K562 (cell line): ENCODE data around the gene C1QTNF9B.

Experiments used
- CCAR2 ChIP-seq: fragments of 200-400 bp; formaldehyde crosslinking; IDR thresholded peaks from 2 replicates; pipeline ENCODE4 v1.6.1; 2017; ENCODE audit warnings: mild to moderate bottlenecking, low read depth, low read length
- CREBBP ChIP-seq: IDR thresholded peaks from one replicate; pipeline ENCODE4 v1.6.1; 2012; ENCODE audit warnings: low read depth, mild to moderate bottlenecking, control low read depth, inconsistent platforms, low read length
- CTCF ChIP-seq, 3 experiments: IDR thresholded peaks in 2 of 3; conservative IDR thresholded peaks in 1 of 3; 2 replicates each; pipeline ENCODE4 v1.5.1; 2011 to 2012; ENCODE audit warnings: low read length in 3 of 3, mild to moderate bottlenecking in 3 of 3, control low read depth in 2 of 3, improper control_type of control experiment in 1 of 3, inconsistent platforms in 1 of 3, low read depth in 1 of 3, mixed read lengths in 1 of 3, moderate library complexity in 1 of 3; ENCODE audit not compliant: insufficient read depth in 2 of 3
- SIN3A ChIP-seq, 2 experiments: fragments of 150-350 bp in 1 of 2; IDR thresholded peaks; 2 replicates each; pipeline ENCODE4 v1.6.1; 2011 to 2016; ENCODE audit warnings: borderline replicate concordance in 2 of 2, low read depth in 2 of 2, low read length in 2 of 2, mild to moderate bottlenecking in 2 of 2, moderate library complexity in 2 of 2; ENCODE audit not compliant: control insufficient read depth in 1 of 2
- TCF7L2 ChIP-seq: fragments of 150-350 bp; IDR thresholded peaks from 2 replicates; pipeline ENCODE4 v1.6.1; 2016; ENCODE audit warnings: low read depth, mild to moderate bottlenecking, low read length, moderate library complexity

DNA sequence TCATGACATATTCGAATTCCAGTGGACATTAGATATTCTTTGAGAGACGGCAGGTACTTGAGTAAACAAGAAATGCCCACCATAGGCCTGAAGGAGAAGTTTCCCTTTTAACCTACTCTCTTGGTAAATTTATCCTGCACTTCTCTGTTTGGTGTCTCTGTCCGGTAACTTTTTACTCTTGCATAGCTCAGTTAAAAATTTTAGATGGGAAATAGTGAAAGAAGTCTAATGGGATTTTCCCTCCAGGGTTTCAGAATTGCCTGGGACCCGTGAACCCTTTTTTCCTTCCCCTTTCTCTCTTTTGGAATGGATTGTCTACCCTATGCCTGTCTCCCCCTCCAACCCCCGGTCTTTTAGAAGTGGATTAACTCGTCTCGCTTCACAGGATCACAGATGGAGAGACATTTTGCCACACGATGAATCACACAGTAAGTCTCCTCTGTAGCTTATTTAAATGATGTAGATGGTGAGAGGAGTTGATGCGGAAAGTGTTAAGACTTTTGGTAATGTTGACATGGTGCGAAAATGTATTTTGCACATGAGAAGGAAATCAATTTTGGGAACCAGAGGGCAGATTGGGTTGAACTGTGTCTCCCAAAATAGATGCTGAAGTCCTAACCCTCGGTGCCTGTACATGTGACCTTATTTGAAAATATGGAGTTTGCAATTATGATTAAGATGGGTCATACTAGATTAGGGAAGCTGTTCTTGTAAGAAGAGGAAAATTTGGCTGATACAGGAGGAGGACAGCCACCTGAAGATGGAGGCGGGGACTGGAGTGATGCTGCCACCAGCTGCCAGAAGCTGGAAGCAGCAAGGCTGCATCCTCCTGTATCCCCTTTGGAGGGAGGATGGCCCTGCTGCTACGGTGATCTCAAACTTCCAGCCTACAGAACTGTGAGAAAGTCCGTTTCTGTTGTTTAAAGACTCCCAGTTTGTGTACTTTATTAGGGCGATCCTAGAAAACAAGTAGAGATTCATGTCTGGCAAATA is 7.4 kb downstream of the C1QTNF9B start:
- no peak for TF ChIP-seq SIN3A (IDR thresholded peaks at IDR 0.05; ENCODE audit: borderline replicate concordance in 2 of 2, control insufficient read depth in 1 of 2, low read depth in 2 of 2, low read length in 2 of 2)
- no peak for TF ChIP-seq CREBBP
- no peak for TF ChIP-seq TCF7L2
- TF ChIP-seq CTCF (IDR thresholded peaks at IDR 0.05 in 2 of 3, conservative IDR thresholded peaks at IDR 0.05 in 1 of 3; ENCODE audit: insufficient read depth in 2 of 3, low read depth in 1 of 3, low read length in 3 of 3) = peak; percentile 10 to 44 (median 20); a peak in 2 of 6 replicates
- TF ChIP-seq CCAR2 = no peak
